Mucosa of descending colon (tissue), 3 donors: ENCODE measurements around the gene SLC39A1. TPM values are rescaled to one million over a fixed set of nuclear protein-coding genes. Genes with fewer than 3 reads are reported as not detected.

Experiments
- ATAC-seq: fragments of 200-7000 bp; cut with Tn5 transposase; one replicate; pipeline ENCODE4 v1.9.1; 2020; ENCODE audit warnings: mild to moderate bottlenecking, moderate library complexity
- DNase-seq, 3 donors: peaks; one replicate each; pipeline ENCODE4 v3.0.0-alpha.2; 2020
- H3K36me3 ChIP-seq: fragments of 200-600 bp; one replicate; pipeline ENCODE4 v1.8.0; 2021; ENCODE audit warnings: low read depth, mild to moderate bottlenecking
- H3K4me1 ChIP-seq: fragments of 200-600 bp; one replicate; pipeline ENCODE4 v1.8.0; 2021; ENCODE audit warnings: low read depth, mild to moderate bottlenecking
- H3K4me3 ChIP-seq: fragments of 200-600 bp; one replicate; pipeline ENCODE4 v1.8.0; 2021; ENCODE audit warnings: mild to moderate bottlenecking
- H3K9me3 ChIP-seq: fragments of 200-600 bp; one replicate; pipeline ENCODE4 v1.8.0; 2021; ENCODE audit warnings: mild to moderate bottlenecking
- CTCF ChIP-seq: fragments of 200-600 bp; IDR thresholded peaks from one replicate; pipeline ENCODE4 v1.8.0; 2022; ENCODE audit warnings: antibody characterized with exemption, mild to moderate bottlenecking
- intact Hi-C, 2 donors: fragments of 100-400 bp; cut with DNase I in 1 of 2; cut with micrococcal nuclease in 1 of 2; formaldehyde crosslinking; loops; one replicate each; pipeline versions ENCODE4 v1.11.0 to v1.11.1; 2022; cut with DNase I, micrococcal nuclease
- total RNA-seq, 3 donors: library from RNA; stranded (reverse); fragmentation: NEBNext Ultra II Directional in 2 of 3; extraction: Animal tissue kit (Norgen Biotek cat#: 25700) in 2 of 3; gene quantifications; one replicate each; pipeline versions ENCODE4 v1.2.1 to v1.2.4, GENCODE V29; 2021 to 2023
- donor health status: DM: no; HTN: no; CAD: no; lungs with moderate emphysema.
- donor health status: DM: no; HTN: no; CAD: no.
- donor health status: DM: no; HTN: yes; CAD: no.

Gene SLC39A1
- total RNA-seq, 3 donors from 2014 or later: 66.7 to 74.7 (median 66.7) TPM

DNA sequence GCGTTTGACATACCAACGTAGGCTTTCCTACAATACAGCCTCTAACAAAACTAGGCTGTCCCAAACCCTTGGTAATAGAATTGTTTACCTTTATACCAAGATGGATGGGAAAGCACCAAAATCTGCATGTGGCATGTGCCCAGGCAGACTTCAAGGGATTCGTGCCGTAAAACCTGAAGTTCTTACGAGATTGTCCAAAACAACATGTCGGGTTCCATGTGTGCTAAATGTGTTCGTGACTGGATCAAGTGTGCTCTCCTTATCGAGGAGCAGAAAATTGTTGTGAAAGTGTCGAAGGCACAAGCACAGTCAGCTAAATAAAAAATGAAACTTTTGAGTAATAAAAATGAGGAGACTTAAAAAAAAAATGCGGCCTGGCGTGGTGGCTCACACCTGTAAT lies 32.3 kb upstream of the SLC39A1 start:
- no peaks in the 10 kb centered on the region for H3K9me3 ChIP-seq
- no peaks in the 10 kb centered on the region for H3K36me3 ChIP-seq
- intact Hi-C loops: no loop called here
- TF ChIP-seq CTCF: no peak
- no peak for DNase-seq
- H3K4me3 ChIP-seq: no peak overlapping the region
- peaks cover 17% of the 10 kb centered on the region for H3K4me1 ChIP-seq
- ATAC-seq: no peak

DNA sequence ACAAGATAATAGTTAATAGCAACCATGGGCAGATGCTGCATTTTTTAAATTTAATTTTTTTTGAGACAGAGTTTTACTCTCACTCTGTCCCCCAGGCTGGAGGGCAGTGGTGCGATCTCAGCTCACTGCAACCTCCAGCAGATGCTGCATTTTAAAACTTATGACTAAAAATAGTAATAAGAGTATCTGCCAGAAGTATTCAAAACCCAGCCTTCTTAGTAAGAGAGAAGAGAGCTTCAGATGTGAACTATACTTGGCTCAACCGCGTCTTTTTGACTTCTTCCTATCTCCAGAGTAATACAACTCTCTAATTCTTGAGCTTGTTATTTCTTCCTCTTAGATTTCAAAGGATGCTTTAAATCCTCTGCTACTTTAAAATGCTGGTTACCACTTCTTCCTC lies 31.9 kb upstream of the SLC39A1 start:
- Histone ChIP-seq H3K4me3 (no peak overlapping the region), H3K36me3 (no peaks in the 10 kb centered on the region), H3K9me3 (no peaks in the 10 kb centered on the region), H3K4me1 (peaks cover 17% of the 10 kb centered on the region)
- ATAC-seq: no peak
- no peak for DNase-seq
- no peak for TF ChIP-seq CTCF
- intact Hi-C loops: no loop called here

- ATAC-seq: no peak
- no peak for TF ChIP-seq CTCF
- intact Hi-C loops: no loop called here
Measured at GRCh38 chr1:153991806-153992205, 28.5 kb upstream of the SLC39A1 start.

GRCh38 chr1:153991151-153991630 lies 27.9 kb upstream of the SLC39A1 start:
- Histone ChIP-seq H3K9me3 (no peaks in the 10 kb centered on the region), H3K4me3 (peak overlapping the region; percentile 71), H3K36me3 (no peaks in the 10 kb centered on the region), H3K4me1 (peaks cover 23% of the 10 kb centered on the region)
- no peak for ATAC-seq
- no peak for TF ChIP-seq CTCF
- DNase-seq: no peak
- intact Hi-C loops: no loop called here

More at GRCh38 chr1:153991806-153992205, 28.5 kb upstream of the SLC39A1 start:
- H3K9me3 ChIP-seq: no peaks in the 10 kb centered on the region
- peaks cover 23% of the 10 kb centered on the region for H3K4me1 ChIP-seq
- no peak overlapping the region for H3K4me3 ChIP-seq
- DNase-seq: no peak
- no peaks in the 10 kb centered on the region for H3K36me3 ChIP-seq

- Histone ChIP-seq H3K36me3 (no peaks in the 10 kb centered on the region), H3K4me1 (peaks cover 23% of the 10 kb centered on the region), H3K4me3 (peak within 1 kb of the TSS; percentile 71), H3K9me3 (no peaks in the 10 kb centered on the region)
- intact Hi-C loops: no loop called here
- no peak for TF ChIP-seq CTCF
- peak; percentile 82 for ATAC-seq
- peak; percentile 86 to 94 (median 90) for DNase-seq
Measured at GRCh38 chr1:153990468-153991150, 27.3 kb upstream of the SLC39A1 start, which contains the start of gene RPS27. Gene RPS27 (plus strand): TSS chr1:153990762. CDS start chr1:153990797, 35 bp downstream.
